GM12801 (cell line): ENCODE measurements around the gene NDNF.

Experiments
- CTCF ChIP-seq: IDR thresholded peaks from one replicate; pipeline ENCODE4 v1.5.1; 2011; ENCODE audit warnings: control low read depth; ENCODE audit not compliant: insufficient read length; ENCODE audit errors: extremely low read depth

NDNF gene

GRCh38 chr4:121057466-121057922, 14.8 kb downstream of the NDNF start:
- TF ChIP-seq CTCF, result no peak

- no peak for TF ChIP-seq CTCF
Observed at GRCh38 chr4:121056066-121056465, 16.3 kb downstream of the NDNF start.

GRCh38 chr4:121054373-121054772, 18.0 kb downstream of the NDNF start:
- TF ChIP-seq CTCF, result no peak

- no peak for TF ChIP-seq CTCF
Observed at GRCh38 chr4:121053601-121054143, 18.7 kb downstream of the NDNF start.

- no peak for TF ChIP-seq CTCF
Observed at GRCh38 chr4:121050300-121050699, 22.0 kb downstream of the NDNF start.

GRCh38 chr4:121049072-121049599, 23.2 kb downstream of the NDNF start:
- TF ChIP-seq CTCF, result no peak

GRCh38 chr4:121048165-121048564, 24.2 kb downstream of the NDNF start:
- TF ChIP-seq CTCF, result no peak
